HG02840 (cell line): ENCODE results near the gene FASN.

Experiments used
- ATAC-seq: cut with Tn5 transposase; IDR thresholded peaks from one replicate; pipeline ENCODE4 v1.9.1; 2021; ENCODE audit warnings: mild to moderate bottlenecking, moderate library complexity, moderate number of reproducible peaks; ENCODE audit not compliant: unreplicated experiment, low FRiP score

FASN gene

DNA sequence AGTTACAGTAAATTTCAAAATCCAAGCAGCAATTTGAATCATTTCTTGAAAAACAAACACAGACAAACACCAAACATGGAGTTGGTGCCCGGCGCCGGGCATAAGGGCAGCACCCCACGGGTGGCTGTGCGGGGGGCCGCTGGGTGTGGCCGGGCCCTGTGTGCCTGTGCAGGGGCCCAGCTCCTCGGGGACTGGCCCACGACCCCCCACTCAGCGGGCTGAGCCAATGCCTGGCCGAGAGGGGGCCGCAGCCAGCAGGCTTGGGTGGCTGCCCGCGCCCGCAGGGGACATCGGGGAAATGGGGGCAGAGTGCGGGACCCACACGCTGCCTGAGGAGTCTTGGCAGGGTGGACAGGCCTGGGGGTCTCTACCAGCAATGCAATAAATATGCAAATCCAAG, 19.6 kb downstream of the FASN start:
- ATAC-seq = no peak

DNA sequence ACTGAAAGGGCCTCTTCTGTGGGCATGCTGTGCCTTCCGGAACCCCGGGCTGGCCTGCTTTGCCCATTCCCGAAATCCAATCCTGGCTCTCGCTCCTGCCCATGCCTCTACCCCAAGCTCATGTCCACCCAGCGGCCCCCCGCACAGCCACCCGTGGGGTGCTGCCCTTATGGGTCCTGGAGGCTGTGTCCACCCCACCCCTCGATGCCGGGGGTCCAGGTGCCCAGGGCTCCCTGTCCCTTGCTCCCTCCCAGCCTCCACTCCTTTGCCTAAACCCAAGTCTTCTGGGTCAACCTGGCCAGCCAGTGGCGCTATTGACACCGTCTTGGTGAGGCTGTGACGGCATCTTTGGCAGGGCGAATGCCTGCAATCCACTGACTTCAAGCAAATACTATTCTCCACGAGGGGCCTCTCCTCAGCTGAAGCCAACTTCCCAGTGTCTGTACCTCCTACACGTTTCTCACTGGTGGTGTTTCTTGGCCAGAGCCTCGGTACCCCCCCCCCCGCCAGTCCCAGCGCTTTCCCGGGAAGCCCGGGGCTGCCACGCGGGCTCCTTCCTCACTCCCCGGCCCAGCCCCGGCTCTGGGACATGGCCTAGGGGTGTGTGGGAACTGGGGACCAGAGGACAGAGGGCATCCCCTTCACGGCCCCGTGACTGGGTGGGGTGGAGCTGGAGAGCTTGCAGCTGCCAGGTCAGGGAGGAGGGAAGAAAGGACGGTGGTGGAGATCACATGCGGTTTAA, 20.2 kb downstream of the FASN start:
- no peak for ATAC-seq

DNA sequence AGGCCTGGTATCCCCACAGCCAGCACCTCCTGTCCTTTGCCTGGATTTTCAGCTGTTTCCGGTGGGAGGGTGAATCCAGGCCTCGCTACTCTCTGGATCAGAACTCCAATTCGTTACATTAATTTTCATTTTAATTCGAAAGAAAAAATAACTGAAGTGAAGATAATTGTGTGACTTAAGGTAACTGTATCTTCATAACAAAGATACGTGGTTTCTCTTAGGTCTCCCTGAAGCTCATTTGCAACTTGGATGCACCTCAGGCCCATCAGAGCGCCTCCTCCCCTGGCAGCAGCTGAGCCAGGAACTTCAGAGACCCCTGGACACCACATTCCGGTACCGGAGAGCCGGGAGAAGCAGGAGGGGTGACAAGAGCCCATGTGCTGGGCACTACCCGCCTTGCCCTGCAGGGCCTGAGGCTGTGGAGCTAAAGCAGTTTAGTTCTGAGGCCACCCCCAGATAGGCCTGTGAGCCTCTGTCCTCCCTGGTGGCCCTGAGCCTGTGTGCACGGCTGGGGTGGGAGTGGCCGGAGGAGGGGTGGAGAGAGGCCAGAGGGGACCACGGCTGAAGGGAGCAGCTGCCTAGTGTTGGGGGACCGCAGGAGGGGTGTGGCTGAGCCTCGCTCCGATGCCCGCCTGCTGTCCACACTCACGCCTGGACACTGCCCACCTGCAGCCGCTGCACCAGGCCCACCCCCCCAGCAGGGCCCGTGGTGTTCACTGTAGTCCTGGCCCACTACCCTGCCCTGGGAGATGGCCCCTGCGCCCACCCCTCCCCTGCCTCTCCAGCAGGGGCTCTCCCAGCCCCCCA, 21.0 kb downstream of the FASN start:
- no peak for ATAC-seq

DNA sequence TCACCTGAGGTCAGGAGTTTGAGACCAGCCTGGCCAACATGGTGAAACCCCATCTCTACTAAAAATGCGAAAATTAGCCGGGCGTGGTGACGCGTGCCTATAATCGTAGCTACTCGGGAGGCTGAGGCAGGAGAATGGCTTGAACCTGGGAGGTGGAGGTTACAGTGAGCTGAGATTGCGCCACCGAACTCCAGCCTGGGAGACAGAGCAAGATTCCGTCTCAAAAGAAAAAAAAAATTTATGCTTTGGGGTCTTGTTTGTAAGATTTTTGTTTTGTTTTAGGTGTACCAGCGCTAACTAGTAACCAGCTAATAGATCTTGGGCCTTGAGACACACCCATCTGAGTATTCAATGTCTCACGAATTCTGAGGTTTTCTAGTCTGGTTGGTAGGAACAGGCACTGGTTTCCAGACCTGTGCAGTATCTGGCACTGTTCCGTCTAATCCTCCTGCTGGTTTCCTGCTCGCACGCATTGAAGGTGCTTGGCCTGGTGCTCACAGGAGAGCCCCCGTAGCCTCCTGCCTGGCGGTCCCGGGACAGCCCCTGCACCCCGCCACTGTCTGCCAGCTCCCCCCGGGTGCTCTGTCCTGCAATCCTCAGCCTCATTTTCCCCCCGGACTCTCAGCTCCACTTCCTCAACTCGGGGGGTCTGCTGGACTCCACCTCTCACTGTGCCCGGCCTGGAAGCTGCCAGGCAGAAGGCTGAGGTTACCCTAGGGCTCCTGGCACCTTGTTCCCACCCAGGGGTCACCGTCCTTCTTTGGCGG, 21.8 kb downstream of the FASN start:
- ATAC-seq = no peak

DNA sequence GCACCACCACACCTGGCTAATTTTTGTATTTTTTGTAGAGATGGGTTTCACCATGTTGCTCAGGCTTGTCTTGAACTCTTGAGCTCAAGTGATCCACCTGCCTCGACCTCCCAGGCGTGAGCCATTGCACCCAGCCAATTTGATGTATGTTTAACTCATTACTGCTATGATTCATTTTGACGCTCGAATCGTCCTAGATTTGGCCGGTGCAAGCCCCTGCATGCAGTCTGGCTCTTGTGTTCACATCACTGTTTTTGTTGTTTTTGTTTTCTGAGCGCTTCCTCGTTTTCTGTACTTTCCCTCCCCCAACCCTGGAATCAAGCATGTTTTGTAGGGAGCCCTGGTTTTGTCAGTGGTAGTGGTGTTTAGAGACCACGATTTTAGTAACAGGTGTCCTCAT, 24.6 kb downstream of the FASN start:
- no peak for ATAC-seq

DNA sequence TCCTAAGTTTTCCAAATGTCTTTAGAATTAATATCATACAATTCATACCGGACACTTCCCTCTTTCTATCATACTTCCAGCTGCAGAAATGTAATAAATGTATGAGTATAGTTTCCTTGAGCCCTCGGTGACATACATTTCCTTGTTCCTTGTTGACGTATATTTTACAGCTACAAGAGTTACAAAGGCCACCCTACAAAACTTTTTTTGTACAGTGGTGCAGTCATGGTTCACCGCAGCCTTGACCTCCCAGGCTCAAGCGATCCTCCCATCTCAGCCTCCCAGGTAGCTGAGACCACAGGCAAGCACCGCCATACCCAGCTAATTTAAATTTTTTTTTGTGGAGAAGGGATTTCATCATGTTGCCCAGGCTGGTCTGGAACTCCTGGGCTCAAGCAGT, 25.2 kb downstream of the FASN start:
- no peak for ATAC-seq

DNA sequence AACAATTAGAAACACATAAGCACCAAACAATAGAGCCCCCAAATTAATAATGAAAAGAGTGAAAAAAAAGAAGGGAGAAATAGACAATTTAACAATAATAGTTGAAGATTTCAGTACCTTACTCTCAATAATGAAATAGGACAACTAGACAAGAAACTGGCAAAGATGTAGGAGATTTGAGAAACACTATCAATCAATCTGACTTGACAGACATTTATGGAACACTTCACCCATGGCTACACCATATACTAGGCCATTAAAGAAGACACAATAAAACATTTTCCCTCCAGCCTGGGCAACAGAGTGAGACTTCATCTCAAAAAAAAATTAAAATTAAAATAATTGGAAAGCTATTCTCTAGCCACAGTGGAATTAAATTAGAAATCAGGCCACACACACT, 27.4 kb downstream of the FASN start:
- no peak for ATAC-seq

DNA sequence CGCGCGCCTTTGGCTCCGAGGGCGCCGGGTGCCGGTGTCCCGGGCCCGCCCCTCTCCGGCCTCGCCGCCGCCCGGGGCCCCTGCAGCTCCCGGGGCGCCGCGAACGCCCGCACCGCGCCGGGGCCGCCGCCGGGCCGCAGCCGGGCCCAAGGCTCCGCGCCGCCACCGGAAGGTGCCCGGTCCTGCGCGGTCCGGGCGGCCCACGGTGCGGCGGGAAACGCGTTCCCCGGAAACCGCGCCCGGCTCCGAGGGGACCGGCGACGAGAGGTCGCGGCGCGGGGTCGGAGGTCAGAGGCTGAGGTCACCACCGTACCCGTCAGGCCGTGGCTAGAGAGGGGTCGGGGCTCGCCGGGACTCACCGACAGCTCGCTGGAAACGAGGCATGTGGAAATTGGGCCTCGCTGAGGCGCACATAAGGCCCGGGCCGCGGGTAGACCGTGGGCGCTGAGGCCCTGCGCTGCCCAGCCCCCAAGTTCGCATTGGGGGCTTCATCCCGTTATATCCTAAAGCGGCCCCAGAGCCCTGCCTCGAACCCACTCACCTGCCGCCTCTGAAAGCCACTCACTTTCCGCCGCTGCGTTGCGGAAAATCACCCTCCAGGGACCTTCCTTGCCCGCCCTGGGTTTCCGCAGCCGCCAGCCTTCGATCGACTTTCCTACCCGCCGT, 32.3 kb downstream of the FASN start, which contains the start of gene DUS1L:
TSS of gene DUS1L (minus strand) at position 167 of the 666 bp plus-strand sequence. CDS start 745 bp downstream, outside the sequence.
- ATAC-seq = no peak

DNA sequence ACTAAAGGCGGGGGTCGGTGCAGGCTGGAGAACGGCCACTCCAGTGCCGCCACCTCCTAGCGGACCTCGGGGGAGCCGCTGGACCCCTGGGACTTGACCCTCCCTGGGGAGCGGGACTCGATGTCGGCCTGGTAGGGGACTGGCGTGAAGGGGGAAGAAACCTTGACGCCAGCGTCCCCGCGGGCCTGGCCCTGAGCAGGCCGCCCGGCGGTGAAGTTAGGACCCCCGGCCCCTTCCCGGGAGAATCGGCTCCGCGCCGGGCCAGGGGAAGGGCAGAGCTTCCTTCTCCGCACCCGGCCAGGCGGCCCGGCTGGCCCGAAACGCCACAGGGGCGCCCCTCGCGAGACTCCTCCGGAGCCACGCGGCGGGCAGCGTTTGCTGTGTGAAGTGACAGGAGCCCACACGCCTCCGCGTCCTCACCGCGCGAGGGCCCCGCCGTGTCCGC, 32.8 kb downstream of the FASN start:
- no peak for ATAC-seq

DNA sequence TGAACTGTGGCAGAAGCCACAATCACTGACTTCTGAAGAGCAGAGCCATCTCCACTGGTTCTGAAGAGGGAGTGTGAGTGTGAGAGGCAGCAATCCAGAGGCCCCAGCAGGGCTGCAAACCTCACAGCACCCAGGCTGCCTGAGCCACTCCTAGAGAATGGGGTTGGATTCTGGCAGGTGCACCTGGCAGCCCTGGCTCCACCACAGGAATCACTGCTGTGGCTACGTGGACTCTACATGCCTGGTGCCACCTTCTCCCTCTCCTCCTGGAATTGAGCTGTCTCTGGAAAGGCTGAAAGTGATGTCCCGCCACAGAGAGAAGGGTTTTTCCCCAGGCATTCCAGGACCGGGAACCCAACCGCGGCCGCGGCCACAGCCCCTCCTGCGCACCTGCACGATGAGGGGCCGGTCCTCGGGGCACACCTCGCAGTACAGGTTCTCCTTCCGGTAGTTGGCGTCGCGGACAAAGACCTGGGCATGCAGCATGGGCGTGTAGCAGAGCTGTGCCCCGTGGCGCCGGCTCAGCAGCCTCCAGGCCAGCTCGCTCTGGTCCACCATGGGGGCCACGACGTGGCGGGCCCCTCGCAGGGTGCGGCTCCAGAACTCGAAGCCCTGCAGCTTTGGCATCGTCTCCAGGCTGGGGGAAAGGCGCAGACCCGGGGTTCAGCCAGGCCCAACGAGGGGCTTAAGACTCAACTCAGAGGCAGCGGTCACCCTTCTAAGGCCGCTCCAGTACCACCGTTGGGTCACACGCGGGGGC, 33.4 kb downstream of the FASN start:
- ATAC-seq = no peak

DNA sequence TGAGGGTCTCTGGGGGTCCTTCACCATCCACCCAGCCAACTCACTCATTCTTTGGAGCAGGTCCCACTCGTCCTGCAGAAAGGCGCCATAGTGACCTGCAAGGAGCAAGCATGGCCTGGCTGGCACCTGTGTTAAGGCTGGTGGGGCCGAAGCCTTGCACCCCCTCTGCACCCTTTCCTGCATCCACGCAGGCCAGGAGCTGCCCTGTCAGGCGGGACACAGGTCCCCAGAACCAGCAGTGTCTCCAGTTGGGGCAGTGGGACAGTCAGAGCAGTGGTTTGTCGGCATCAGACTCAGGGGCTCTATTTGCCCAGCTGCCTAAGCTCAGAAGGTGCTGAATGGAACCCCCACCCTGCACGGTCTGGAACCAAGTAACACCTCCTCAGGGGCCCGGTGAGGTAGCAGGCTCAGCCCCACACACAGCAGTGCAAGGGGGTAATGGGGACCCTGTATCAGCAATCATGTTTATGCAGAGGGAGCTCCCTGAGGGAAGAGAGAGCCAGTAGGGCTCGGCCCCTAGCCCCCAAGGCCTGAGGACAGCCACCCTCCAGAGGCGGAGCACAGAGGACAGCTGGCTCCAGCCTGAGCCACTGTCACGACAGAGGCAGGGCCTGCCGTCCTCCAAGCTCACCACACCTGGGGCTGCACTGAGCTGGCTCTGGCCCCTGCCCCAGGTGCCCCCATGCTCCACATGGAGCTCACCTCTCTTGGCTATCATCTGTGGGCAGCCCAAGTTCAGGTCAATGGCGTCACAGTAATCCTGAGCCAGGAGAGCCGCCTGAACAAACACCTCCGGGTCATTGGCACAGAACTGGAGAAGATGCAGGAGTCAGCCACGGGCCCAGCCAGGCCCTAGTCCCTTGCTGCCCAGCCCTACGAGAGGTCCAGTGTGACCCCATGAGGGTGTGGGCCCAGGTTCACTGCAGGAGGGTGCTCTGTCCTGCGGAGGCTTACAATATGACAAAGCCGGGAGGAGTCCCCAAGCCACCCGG, 34.3 kb downstream of the FASN start:
- ATAC-seq = no peak

DNA sequence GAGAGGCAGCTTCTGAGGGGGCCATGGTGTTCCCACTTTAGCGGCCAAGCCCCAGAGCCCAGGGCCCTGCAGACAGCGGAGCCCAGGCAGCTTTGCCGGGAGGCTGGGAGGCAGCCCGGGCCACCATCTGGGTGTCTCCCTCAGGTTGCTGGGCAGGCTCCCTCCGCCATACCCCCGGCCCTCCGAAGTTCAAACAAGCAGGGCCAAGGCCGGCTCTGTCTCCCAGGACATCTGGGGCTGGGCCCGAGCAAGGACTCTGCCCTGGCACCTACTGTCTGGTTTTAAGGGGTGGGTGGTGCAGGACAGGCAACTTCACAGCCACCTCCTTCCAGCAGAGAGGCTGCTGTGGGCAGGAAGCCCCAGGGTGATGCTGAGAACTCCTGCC, 35.1 kb downstream of the FASN start:
- ATAC-seq = no peak

DNA sequence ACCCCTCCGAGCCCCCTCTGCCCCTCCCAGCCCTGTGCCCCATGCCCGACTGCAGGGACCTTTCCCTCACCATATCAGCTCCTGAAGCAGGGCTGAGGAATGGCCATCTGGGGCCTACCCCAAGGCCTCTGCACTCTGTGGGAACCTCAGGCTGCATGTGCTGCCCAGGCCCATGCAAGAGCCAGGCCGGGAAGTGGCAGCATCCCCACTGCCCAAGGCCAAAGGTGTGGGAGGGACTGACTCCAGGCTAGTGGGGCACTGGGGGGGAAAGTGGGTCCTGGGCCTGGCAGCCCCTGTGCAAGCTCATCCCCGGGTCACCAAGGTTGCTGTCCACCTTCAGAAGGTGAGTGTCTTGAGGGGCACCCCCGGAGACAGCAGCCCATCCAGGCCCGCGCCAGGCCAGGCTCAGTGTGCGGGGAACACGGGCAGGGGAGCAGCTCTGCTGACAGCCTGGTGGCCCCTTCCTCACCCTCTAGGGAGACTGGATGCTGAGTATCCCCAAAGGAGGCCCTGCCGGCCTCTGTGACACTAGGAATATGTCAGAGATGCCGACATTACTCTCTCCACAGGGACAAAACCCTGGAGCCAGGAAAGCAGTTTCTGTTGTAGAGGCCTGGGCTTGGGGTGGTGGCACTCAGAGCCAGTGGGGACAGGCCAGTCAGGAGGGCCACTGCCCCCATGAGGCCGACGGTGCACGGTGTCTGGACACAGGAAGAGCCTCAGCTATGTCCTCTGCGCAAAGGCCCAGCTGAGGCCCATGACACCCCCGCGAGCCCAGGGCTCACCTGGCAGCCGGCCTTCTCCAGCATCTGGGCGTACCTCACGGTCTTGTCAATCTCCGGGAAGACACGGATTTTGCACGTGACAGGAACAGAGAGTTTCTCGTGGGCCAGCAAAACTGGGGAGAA, 35.7 kb downstream of the FASN start:
- no peak for ATAC-seq

DNA sequence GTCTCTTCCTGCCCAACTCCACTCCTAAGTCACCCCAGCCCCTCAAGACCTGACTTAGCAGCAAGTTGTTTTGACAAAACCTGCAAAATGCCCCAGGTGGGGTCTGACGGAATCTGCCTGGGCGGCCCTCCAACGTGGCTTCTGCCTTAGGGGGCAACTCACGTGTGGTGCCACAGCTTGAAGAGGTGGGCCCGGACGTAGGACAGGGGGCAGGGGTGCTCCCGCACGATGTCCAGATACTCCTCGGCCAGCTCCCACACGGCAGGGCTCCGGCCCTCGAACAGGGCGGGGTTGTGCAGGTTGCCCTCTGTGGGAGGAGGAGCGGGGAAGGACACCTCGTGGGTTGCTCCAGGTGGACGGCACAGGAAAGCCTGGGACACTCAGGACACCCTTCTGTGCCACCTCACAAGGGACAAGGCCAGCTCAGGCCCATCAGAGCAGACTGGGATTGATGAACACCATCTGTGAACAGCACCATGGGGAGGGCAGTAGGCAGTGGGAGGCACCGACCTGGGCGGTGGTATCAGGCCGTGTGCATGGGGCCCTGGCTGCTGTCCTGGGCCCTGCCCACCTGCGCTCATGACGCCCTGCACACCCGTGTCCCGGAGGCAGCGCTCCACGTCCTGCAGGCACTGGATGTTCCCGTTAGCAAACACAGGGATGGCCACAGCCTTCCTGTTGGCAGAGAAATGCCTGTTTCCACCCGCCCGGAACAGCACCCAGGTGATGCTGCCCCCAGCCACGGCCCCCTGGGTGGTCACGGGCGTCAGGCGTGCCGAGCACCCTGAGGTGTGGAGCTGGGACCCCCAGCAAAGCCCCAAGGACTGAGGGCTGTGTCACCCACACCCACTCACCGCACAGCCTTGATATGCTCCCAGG, 36.8 kb downstream of the FASN start:
- no peak for ATAC-seq

DNA sequence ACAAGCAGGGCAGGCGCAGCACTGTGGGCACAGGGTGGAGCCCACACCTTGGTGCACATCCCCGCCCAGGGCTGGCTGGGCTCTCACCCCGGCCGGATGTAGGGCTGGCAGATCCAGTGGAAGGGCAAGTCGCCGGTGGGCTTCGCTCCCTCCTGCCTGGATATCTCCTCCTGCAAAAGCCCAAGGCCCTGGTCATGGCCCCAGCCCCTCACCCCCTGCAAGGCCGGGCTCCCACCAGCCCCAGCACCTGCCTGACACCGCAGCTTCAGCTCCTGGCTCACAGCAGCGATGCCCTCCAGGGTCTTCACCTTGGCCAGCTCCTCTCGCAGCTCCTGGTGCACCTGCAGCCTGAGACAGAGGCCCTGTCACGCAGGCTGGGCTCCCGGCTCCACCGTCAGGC, 37.4 kb downstream of the FASN start:
- no peak for ATAC-seq

DNA sequence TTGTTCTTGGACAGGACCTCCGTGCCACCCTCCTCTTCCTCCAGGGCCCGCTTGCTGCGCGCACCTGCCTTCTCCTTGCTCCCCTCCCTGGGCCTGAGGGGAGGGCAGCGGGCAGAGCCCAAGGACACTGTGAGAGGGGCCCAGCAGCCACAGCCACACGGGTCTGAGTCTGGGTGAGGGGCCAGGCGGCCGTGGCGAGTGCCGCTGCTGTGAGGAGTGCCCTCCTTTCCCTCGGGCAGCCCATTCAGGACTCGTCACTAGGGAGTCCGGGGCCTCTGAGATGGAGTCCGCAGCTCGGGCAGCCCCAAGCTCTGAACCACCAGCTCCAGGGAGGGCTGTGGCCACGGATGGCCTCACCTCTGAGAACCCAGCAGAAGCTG, 38.0 kb downstream of the FASN start:
- ATAC-seq = no peak
